PC-3 (cell line): ENCODE measurements around the gene ADAMTSL3. TPM values are rescaled to one million over a fixed set of nuclear protein-coding genes. Genes with fewer than 3 reads are reported as not detected.

ENCODE experiments used
- ATAC-seq: fragments of 200-7000 bp; cut with Tn5 transposase; 2 replicates; pipeline ENCODE4 v1.9.1; 2020; ENCODE audit warnings: mild to moderate bottlenecking, moderate library complexity
- BruUV-seq: library from RNA; stranded (reverse); fragments of 400-500 nt; replicated peaks from 2 replicates; lab custom pipeline; 2021; lab: Mats Ljungman, UMichigan
- CTCF ChIA-PET: fragments of 300-600 bp; sonication (Branson Sonifier 250); formaldehyde crosslinking; loops from one replicate; lab custom pipeline; 2022; ENCODE audit warnings: antibody characterized with exemption; lab: Charles Lee
- POLR2A ChIA-PET: fragments of 300-600 bp; sonication (Branson Sonifier 250); formaldehyde crosslinking; loops from one replicate; lab custom pipeline; 2022; ENCODE audit warnings: antibody characterized with exemption; ENCODE audit not compliant: unreplicated experiment; lab: Charles Lee
- DNase-seq: peaks from one replicate; pipeline ENCODE4 v3.0.0-alpha.2; 2015
- H2AFZ ChIP-seq: fragments of 300-600 bp; sonication (generic); 2 replicates; pipeline ENCODE4 v1.6.0; 2016; ENCODE audit warnings: antibody characterized with exemption, low read length
- H3F3A ChIP-seq: fragments of 300-600 bp; sonication (generic); one replicate; pipeline ENCODE4 v1.6.0; 2017; ENCODE audit warnings: antibody characterized with exemption, low read length, control low read depth, mild to moderate bottlenecking; ENCODE audit not compliant: unreplicated experiment
- H3K27ac ChIP-seq: fragments of 300-600 bp; sonication (generic); 2 replicates; pipeline ENCODE4 v1.5.1; 2016; ENCODE audit warnings: mild to moderate bottlenecking, low read length
- H3K27me3 ChIP-seq: fragments of 300-600 bp; sonication (generic); 2 replicates; pipeline ENCODE4 v1.6.1; 2016; ENCODE audit warnings: low read length, mixed read lengths
- H3K36me3 ChIP-seq: fragments of 300-600 bp; sonication (generic); 2 replicates; pipeline ENCODE4 v1.6.1; 2016; ENCODE audit warnings: low read depth, mixed run types, low read length, mixed read lengths
- H3K4me1 ChIP-seq: fragments of 300-600 bp; sonication (generic); 2 replicates; pipeline ENCODE4 v1.5.1; 2016; ENCODE audit warnings: low read length; ENCODE audit not compliant: insufficient read depth
- H3K4me2 ChIP-seq: fragments of 300-600 bp; sonication (generic); 2 replicates; pipeline ENCODE4 v1.6.0; 2016; ENCODE audit warnings: low read length
- H3K4me3 ChIP-seq: fragments of 300-600 bp; sonication (generic); 2 replicates; pipeline ENCODE4 v1.5.1; 2016; ENCODE audit warnings: mild to moderate bottlenecking, low read length, mixed read lengths
- H3K79me2 ChIP-seq: fragments of 300-600 bp; sonication (generic); 2 replicates; pipeline ENCODE4 v1.6.1; 2017; ENCODE audit warnings: low read length, mixed read lengths
- H3K9ac ChIP-seq: fragments of 300-600 bp; sonication (generic); 2 replicates; pipeline ENCODE4 v1.6.0; 2016; ENCODE audit warnings: mild to moderate bottlenecking, low read length
- H3K9me2 ChIP-seq: fragments of 300-600 bp; sonication (generic); replicated peaks from 2 replicates; pipeline ENCODE4 v1.6.1; 2016; ENCODE audit warnings: mixed run types, low read length, mixed read lengths
- H3K9me3 ChIP-seq: fragments of 300-600 bp; sonication (generic); 2 replicates; pipeline ENCODE4 v1.6.1; 2016; ENCODE audit warnings: low read length, mixed read lengths
- H4K20me1 ChIP-seq: fragments of 300-600 bp; sonication (generic); 2 replicates; pipeline ENCODE4 v1.6.1; 2016; ENCODE audit warnings: low read length, mixed read lengths
- CTCF ChIP-seq: fragments of 300-600 bp; sonication (generic); conservative IDR thresholded peaks from 2 replicates; pipeline ENCODE4 v1.5.1; 2017; ENCODE audit warnings: antibody characterized with exemption, low read depth, mild to moderate bottlenecking, low read length
- EZH2 ChIP-seq: fragments of 300-600 bp; sonication (generic); IDR thresholded peaks from one replicate; pipeline ENCODE4 v1.6.1; 2017; ENCODE audit warnings: antibody characterized with exemption, mild to moderate bottlenecking, low read length; ENCODE audit not compliant: unreplicated experiment
- EZH2phosphoT487 ChIP-seq: fragments of 300-600 bp; sonication (generic); IDR thresholded peaks from 2 replicates; pipeline ENCODE4 v1.6.1; 2018; ENCODE audit warnings: mild to moderate bottlenecking, antibody characterized with exemption, low read length, borderline replicate concordance
- intact Hi-C: fragments of 100-400 bp; cut with micrococcal nuclease; formaldehyde crosslinking; loops from 2 replicates; pipeline ENCODE4 v1.9.0; 2023
- total RNA-seq: library from RNA; depleted of rRNA; stranded (reverse); fragments of >200 nt; gene quantifications from 2 replicates; pipeline ENCODE4 v1.2.3, GENCODE V29; 2014

Gene ADAMTSL3
- total RNA-seq, 1 experiment from 2014 or later: 7.9 TPM

- intact Hi-C loops: no loop called here
- Histone ChIP-seq H2AFZ (no peak overlapping the region), H3K27ac (peak overlapping the region; percentile 53), H3K79me2 (no peaks in the 10 kb centered on the region), H3K9me2 (no peaks in the 10 kb centered on the region), H3K27me3 (no peaks in the 10 kb centered on the region), H3K4me1 (peaks cover 32% of the 10 kb centered on the region), H3F3A (no peaks in the 10 kb centered on the region), H3K4me2 (no peak overlapping the region), H3K36me3 (no peaks in the 10 kb centered on the region), H3K9ac (no peak overlapping the region), H3K9me3 (no peaks in the 10 kb centered on the region), H4K20me1 (no peaks in the 10 kb centered on the region), H3K4me3 (no peak overlapping the region)
- CTCF ChIA-PET: no interaction called here
- POLR2A ChIA-PET: no interaction called here
- no TSS peak for BruUV-seq
- TF ChIP-seq CTCF: no peak
- no peak for TF ChIP-seq EZH2
- TF ChIP-seq EZH2phosphoT487: no peak
- ATAC-seq: no peak
- no peak for DNase-seq
Measured at GRCh38 chr15:83855956-83856355, 202.0 kb downstream of the ADAMTSL3 start.

- no peak overlapping the region for H2AFZ ChIP-seq
- H4K20me1 ChIP-seq: no peaks in the 10 kb centered on the region
- H3K4me1 ChIP-seq: peaks cover 28% of the 10 kb centered on the region
- H3K4me2 ChIP-seq: peak overlapping the region; percentile 16; the same call in 1 of the 2 replicates
- ATAC-seq (no peak), DNase-seq (peak; percentile 37)
- TF ChIP-seq EZH2: no peak
- no peak for TF ChIP-seq EZH2phosphoT487
- TF ChIP-seq CTCF: no peak
- no peaks in the 10 kb centered on the region for H3K9me2 ChIP-seq
- intact Hi-C loops: no loop called here
- BruUV-seq: no TSS peak
- no peaks in the 10 kb centered on the region for H3K9me3 ChIP-seq
- H3F3A ChIP-seq: no peaks in the 10 kb centered on the region
- H3K79me2 ChIP-seq: no peaks in the 10 kb centered on the region
- no peaks in the 10 kb centered on the region for H3K36me3 ChIP-seq
- no peak overlapping the region for H3K4me3 ChIP-seq
- ChIA-PET CTCF (no interaction called here), POLR2A (no interaction called here)
- H3K27me3 ChIP-seq: no peaks in the 10 kb centered on the region
- H3K27ac ChIP-seq: no peak overlapping the region
- no peak overlapping the region for H3K9ac ChIP-seq
Measured at GRCh38 chr15:83858820-83859505, 205.0 kb downstream of the ADAMTSL3 start.

GRCh38 chr15:83866692-83867091 lies 212.8 kb downstream of the ADAMTSL3 start:
- Histone ChIP-seq H3K36me3 (no peaks in the 10 kb centered on the region), H3K27me3 (no peaks in the 10 kb centered on the region), H3K4me1 (peaks cover 5% of the 10 kb centered on the region), H3K9me2 (no peaks in the 10 kb centered on the region), H3K4me3 (no peak overlapping the region), H3K9me3 (no peaks in the 10 kb centered on the region), H3F3A (no peaks in the 10 kb centered on the region), H2AFZ (no peak overlapping the region), H3K27ac (no peak overlapping the region), H3K79me2 (no peaks in the 10 kb centered on the region), H4K20me1 (no peaks in the 10 kb centered on the region), H3K4me2 (no peak overlapping the region), H3K9ac (no peak overlapping the region)
- TF ChIP-seq EZH2phosphoT487: no peak
- TF ChIP-seq EZH2: no peak
- no peak for TF ChIP-seq CTCF
- CTCF ChIA-PET: no interaction called here
- POLR2A ChIA-PET: no interaction called here
- DNase-seq (no peak), ATAC-seq (no peak)
- BruUV-seq: no TSS peak
- intact Hi-C loops: no loop called here
